Transverse colon (tissue), 3 donors: Measurements from ENCODE around the gene PRPF6.

Experiments used
- POLR2A ChIP-seq: fragments of 450-650 bp; IDR thresholded peaks from one replicate; pipeline ENCODE4 v1.6.1; 2016; ENCODE audit warnings: antibody characterized with exemption, mild to moderate bottlenecking, moderate library complexity
- TF ChIP-seq, protein P1 (sequence below), 5 experiments: fragments of 200-600 bp in 3 of 5; fragments of 450-650 bp in 2 of 5; sonication (generic) in 3 of 5; IDR thresholded peaks; 1 replicate in 2 of 5; 2 replicates in 3 of 5; pipeline ENCODE4 v1.5.1; 2016 to 2017; ENCODE audit warnings: antibody characterized with exemption in 5 of 5, inconsistent platforms in 3 of 5, mild to moderate bottlenecking in 2 of 5, moderate library complexity in 1 of 5

DNA sequence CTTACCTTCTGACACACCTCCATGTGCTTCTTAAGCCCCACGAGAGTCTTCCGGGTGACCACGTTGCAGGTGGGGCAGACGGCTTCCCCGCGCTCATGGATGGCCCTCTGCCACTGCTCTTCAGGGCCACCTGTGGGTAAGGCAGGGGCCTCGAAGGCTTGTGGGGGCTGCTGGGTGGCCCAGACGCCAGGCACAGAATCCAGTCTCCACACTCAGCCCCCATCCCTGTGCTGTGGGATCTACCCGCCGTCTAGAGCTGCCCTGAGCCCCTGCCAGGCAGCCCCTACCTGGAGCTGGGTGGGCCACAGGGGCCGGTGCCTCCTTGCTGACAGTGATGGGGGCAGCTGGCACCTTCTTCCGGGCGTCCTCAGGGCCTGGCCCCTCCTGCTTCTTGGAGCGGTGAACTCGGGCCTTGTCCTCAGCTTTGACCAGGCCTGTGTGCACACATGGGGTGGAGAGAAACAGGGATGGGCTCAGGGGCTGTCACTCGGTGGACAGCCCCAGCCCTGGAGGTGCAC, 17.1 kb upstream of the PRPF6 start:
- TF ChIP-seq POLR2A = no peak
- TF ChIP-seq, protein P1, sequence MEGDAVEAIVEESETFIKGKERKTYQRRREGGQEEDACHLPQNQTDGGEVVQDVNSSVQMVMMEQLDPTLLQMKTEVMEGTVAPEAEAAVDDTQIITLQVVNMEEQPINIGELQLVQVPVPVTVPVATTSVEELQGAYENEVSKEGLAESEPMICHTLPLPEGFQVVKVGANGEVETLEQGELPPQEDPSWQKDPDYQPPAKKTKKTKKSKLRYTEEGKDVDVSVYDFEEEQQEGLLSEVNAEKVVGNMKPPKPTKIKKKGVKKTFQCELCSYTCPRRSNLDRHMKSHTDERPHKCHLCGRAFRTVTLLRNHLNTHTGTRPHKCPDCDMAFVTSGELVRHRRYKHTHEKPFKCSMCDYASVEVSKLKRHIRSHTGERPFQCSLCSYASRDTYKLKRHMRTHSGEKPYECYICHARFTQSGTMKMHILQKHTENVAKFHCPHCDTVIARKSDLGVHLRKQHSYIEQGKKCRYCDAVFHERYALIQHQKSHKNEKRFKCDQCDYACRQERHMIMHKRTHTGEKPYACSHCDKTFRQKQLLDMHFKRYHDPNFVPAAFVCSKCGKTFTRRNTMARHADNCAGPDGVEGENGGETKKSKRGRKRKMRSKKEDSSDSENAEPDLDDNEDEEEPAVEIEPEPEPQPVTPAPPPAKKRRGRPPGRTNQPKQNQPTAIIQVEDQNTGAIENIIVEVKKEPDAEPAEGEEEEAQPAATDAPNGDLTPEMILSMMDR (IDR thresholded peaks at IDR 0.05) = no peak
